Measurements from ENCODE around the gene INTU.
"Not testable (repeated sequence)": the region's sequence is repeated elsewhere in the genome, so short reads cannot be mapped to it uniquely, and the experiment has no call there.

Gene INTU

DNA sequence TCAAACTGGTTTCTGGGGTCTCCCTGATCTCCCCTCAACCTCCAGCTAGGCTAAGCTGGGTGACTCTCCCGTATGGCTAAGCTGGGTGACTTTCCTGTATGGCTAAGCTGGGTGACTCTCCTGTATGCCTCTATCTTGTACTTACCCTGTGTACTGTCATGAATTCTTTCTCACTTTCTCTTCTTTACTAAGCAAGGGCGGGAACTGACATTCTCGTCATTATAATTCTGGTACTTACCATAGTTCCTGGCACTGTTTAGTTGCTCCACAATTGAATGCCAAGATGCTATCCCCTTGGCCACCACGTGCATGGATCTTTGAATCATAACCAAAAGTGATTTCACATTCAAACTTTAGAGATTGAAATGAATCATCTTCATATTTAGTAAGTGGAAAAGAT, 8.8 kb downstream of the INTU start:
- Histone ChIP-seq H3K4me3 (no peak overlapping the region), H3K4me2 (no peak overlapping the region), H3K27me3 (no peaks in the 10 kb centered on the region), H3K27ac (no peak overlapping the region), H3K4me1 (no peaks in the 10 kb centered on the region), H3K9ac (no peak overlapping the region), H4K20me1 (no peaks in the 10 kb centered on the region), H3K9me3 (no peaks in the 10 kb centered on the region), H3K36me3 (no peaks in the 10 kb centered on the region)
- TF ChIP-seq Cebpa-rat (IDR thresholded peaks at IDR 0.05): no peak

DNA sequence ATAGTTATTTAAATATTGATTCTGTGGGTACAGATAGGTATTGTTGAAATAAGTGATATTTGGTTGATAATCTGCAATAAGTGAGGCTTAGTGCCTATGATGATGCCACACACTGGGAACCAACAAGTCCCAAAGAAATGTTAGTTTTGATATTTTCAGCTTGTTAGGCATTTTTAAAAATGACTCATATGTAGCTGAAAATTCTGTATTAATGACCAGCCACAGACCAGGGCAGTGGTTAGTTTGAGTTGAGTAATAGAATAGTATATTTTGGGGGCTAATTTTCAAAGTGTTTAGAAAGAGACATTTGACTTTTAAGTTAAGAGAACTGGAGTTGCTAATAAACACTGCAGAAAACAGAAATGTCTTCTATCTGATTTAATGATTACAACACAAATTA, 9.4 kb downstream of the INTU start:
- Histone ChIP-seq H3K36me3 (no peaks in the 10 kb centered on the region), H3K4me2 (no peak overlapping the region), H3K9me3 (no peaks in the 10 kb centered on the region), H3K27ac (no peak overlapping the region), H3K4me3 (no peak overlapping the region), H3K4me1 (no peaks in the 10 kb centered on the region), H4K20me1 (no peaks in the 10 kb centered on the region), H3K9ac (no peak overlapping the region), H3K27me3 (no peaks in the 10 kb centered on the region)
- TF ChIP-seq Cebpa-rat (IDR thresholded peaks at IDR 0.05): no peak

DNA sequence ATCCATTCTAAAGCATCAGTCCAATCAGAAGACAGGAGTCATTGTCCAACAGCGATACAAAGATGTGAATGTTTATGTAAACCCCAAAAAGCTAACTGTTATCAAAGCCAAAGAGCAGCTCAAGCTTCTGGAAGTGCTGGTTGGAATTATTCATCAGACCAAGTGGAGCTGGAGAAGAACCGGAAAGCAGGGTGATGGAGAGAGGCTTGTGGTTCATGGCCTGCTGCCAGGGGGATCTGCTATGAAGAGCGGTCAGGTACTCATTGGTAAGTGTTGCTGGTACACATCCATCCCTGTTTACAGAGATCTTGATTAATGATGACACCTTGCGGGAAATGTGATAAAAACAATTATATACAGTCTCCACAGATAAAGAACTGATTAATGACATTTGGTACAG, 11.0 kb downstream of the INTU start:
- no peak overlapping the region for H3K4me3 ChIP-seq
- no peaks in the 10 kb centered on the region for H4K20me1 ChIP-seq
- H3K27me3 ChIP-seq: no peaks in the 10 kb centered on the region
- no peak for TF ChIP-seq Cebpa-rat (IDR thresholded peaks at IDR 0.05)
- H3K9me3 ChIP-seq: no peaks in the 10 kb centered on the region
- H3K9ac ChIP-seq: no peak overlapping the region
- H3K4me1 ChIP-seq: no peaks in the 10 kb centered on the region
- no peaks in the 10 kb centered on the region for H3K36me3 ChIP-seq
- H3K27ac ChIP-seq: no peak overlapping the region
- no peak overlapping the region for H3K4me2 ChIP-seq

DNA sequence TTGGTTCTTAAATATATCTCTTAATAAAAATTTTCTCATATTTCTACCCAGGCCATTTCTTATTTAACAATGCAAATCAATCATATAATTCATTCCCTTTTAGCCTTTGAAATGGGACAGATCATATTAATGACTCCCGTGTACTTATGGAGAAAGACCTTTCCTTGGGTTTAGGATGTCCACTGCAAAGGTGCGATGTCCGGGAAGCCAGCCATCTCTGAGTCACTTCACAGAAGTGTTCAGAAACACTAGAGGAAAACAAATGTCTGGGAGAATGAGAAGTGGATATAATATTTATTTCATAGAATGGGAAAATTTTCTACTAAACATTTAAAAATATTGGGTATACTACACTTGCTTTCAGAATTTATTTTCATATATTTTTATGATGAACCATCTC, 15.3 kb downstream of the INTU start:
- no peaks in the 10 kb centered on the region for H3K27me3 ChIP-seq
- H3K9ac ChIP-seq: no peak overlapping the region
- H3K27ac ChIP-seq: no peak overlapping the region
- no peaks in the 10 kb centered on the region for H4K20me1 ChIP-seq
- no peaks in the 10 kb centered on the region for H3K9me3 ChIP-seq
- H3K36me3 ChIP-seq: no peaks in the 10 kb centered on the region
- H3K4me1 ChIP-seq: no peaks in the 10 kb centered on the region
- H3K4me2 ChIP-seq: no peak overlapping the region
- TF ChIP-seq Cebpa-rat (IDR thresholded peaks at IDR 0.05): no peak
- H3K4me3 ChIP-seq: no peak overlapping the region

DNA sequence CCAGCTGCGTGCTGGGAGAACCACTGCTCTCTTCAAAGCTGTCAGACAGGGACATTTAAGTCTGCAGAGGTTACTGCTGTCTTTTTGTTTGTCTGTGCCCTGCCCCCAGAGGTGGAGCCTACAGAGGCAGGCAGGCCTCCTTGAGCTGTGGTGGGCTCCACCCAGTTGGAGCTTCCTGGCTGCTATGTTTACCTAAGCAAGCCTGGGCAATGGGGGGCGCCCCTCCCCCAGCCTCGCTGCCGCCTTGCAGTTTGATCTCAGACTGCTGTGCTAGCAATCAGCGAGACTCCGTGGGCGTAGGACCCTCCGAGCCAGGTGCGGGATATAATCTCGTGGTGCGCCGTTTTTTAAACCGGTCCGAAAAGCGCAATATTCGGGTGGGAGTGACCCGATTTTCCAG, 22.8 kb downstream of the INTU start:
- H3K27me3 ChIP-seq, H3K4me1 ChIP-seq, H3K27ac ChIP-seq, H3K4me2 ChIP-seq, H3K4me3 ChIP-seq, H3K9ac ChIP-seq, H3K36me3 ChIP-seq, H4K20me1 ChIP-seq, H3K9me3 ChIP-seq: not testable (repeated sequence)

DNA sequence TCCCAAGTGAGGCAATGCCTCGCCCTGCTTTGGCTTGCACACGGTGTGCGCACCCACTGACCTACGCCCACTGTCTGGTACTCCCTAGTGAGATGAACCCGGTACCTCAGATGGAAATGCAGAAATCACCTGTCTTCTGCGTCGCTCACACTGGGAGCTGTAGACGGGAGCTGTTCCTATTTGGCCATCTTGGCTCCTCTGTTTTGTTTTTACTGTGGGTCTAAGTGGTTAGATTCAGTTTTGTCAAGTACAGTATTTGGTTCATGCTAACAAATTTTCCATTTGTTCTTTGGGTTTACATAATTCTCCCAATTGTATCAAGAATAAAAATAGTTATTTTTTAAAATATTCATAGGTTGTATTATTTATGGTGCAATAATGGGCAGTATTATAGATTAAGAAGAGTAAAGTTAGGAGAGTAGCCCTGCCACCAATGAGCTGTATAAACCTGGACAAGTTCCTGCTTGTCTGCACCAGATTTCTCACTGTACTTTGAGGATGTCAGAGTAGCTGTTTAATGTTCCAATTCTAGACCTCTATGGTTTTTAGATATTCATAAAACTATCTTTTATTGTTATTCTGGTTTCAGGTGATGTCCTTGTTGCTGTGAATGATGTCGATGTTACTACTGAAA, 23.4 kb downstream of the INTU start:
- Histone ChIP-seq H3K4me1 (no peaks in the 10 kb centered on the region), H3K9ac (no peak overlapping the region), H3K27me3 (no peaks in the 10 kb centered on the region), H3K4me2 (no peak overlapping the region), H3K36me3 (no peaks in the 10 kb centered on the region), H3K9me3 (no peaks in the 10 kb centered on the region), H4K20me1 (no peaks in the 10 kb centered on the region), H3K4me3 (no peak overlapping the region), H3K27ac (no peak overlapping the region)
- TF ChIP-seq Cebpa-rat (IDR thresholded peaks at IDR 0.05): no peak

DNA sequence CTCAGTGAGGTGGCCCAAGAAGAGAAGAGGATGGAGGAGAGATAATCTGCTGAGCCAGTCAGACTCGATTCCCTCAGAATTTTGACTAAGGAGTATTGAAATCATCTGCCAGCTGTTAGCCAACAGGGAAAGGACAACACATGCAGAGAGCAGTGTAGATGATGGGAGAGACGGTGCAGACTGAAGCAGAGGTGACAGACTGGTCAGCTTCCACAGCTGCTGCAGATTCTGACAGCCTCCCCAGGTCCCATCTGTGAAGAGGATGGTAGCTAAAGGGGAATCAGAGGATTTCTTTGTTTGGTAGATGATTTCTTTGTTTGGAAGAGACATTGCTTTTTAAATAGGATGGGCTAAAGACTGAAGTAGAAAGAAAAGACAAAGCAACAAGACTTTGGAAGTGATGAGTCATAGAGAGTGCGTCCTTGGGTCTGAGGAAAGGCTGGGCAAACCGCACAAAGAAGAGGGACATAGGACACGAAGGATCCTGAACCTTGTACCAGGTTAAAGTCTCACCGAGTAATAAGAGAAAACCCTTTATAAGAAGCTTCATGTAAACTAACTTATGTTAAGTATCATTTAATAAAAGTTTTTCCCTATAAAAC, 27.6 kb downstream of the INTU start:
- H3K27me3 ChIP-seq: no peaks in the 10 kb centered on the region
- no peak overlapping the region for H3K4me2 ChIP-seq
- no peaks in the 10 kb centered on the region for H3K9me3 ChIP-seq
- no peak overlapping the region for H3K27ac ChIP-seq
- no peaks in the 10 kb centered on the region for H4K20me1 ChIP-seq
- no peak overlapping the region for H3K4me3 ChIP-seq
- no peak overlapping the region for H3K9ac ChIP-seq
- no peaks in the 10 kb centered on the region for H3K36me3 ChIP-seq
- no peaks in the 10 kb centered on the region for H3K4me1 ChIP-seq
- TF ChIP-seq Cebpa-rat (IDR thresholded peaks at IDR 0.05): no peak

DNA sequence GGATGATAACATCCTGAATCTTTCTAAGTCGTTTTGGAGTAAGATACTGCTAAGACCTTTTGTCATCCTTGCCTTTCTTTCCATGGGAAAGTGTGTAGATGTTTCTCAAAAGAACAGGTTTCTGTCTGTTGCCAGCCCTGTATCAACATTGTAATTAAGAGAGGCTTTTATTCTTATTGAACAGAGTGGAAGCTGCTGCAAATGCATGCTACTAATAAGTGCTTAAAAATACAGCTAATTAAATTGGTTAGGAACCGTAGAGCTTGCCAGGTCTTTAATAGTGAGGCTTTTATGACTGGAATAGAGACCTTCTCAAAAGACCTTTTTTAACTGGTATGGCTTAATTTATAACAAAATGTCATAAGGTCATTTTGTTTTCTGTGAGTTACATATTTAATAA, 34.4 kb downstream of the INTU start:
- Histone ChIP-seq H3K4me1 (no peaks in the 10 kb centered on the region), H3K27ac (no peak overlapping the region), H4K20me1 (no peaks in the 10 kb centered on the region), H3K9me3 (no peaks in the 10 kb centered on the region), H3K4me2 (no peak overlapping the region), H3K36me3 (no peaks in the 10 kb centered on the region), H3K27me3 (no peaks in the 10 kb centered on the region), H3K4me3 (no peak overlapping the region), H3K9ac (no peak overlapping the region)
- TF ChIP-seq Cebpa-rat (IDR thresholded peaks at IDR 0.05): no peak

DNA sequence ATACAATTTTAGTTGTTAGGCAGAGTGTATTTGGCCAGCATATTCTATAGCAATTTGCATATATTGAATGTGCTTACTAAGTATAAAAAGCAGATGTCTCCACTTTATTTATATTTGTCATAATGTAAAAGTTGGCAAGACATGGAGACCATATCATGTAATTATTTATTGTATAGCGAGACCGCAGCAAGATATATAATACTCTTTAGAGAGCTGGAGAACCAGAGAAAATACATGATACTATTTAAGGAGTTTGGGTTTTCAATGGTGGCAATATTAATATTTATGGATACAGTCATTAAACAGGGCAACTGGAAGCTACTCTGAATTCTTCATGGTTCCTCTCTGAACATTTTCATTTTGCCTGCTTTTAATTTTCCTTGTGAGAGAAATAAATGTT, 35.0 kb downstream of the INTU start:
- Histone ChIP-seq H3K9ac (no peak overlapping the region), H3K9me3 (no peaks in the 10 kb centered on the region), H3K27me3 (no peaks in the 10 kb centered on the region), H3K4me3 (no peak overlapping the region), H3K36me3 (no peaks in the 10 kb centered on the region), H3K4me1 (no peaks in the 10 kb centered on the region), H3K4me2 (no peak overlapping the region), H4K20me1 (no peaks in the 10 kb centered on the region), H3K27ac (no peak overlapping the region)
- TF ChIP-seq Cebpa-rat (IDR thresholded peaks at IDR 0.05): no peak

DNA sequence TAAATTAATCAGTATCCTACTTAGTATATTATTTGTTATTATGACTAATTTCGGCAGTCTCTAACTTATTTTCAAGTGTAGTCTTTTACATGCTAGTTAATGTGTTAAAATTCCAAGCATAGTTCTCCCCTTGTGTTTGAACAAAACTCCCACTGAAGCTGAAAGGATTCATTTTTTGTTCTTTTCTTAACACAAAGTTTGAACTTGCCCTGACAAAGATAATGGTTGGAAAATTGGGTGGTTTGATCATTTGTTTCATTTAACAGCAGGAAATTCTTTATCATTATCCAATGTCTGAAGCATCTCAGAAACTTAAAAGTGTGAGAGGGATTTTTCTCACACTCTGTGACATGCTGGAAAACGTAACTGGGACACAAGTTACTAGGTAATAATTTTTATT, 36.0 kb downstream of the INTU start:
- Histone ChIP-seq H3K9me3 (no peaks in the 10 kb centered on the region), H3K4me2 (no peak overlapping the region), H3K27ac (no peak overlapping the region), H3K27me3 (no peaks in the 10 kb centered on the region), H4K20me1 (no peaks in the 10 kb centered on the region), H3K36me3 (no peaks in the 10 kb centered on the region), H3K4me1 (no peaks in the 10 kb centered on the region), H3K4me3 (no peak overlapping the region), H3K9ac (no peak overlapping the region)
- TF ChIP-seq Cebpa-rat (IDR thresholded peaks at IDR 0.05): no peak

DNA sequence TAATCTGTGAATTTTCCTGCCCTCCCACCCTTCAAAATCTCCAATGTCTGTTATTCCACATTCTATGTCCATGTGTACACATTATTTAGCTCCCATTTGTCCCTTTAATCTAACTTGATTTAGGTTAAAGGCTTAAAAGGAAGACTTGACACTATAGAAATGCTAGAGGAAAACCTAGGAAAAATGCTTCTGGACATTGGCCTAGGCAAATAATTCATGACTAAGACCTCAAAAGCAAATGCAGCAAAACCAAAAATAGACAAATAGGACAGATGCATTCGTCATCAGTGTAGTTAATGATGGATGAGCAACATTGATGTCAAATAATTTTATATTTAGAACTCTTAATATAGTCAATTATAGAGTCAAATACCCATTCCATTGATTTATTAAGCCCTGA, 36.9 kb downstream of the INTU start:
- Histone ChIP-seq H3K4me1 (no peaks in the 10 kb centered on the region), H3K9ac (no peak overlapping the region), H3K9me3 (no peaks in the 10 kb centered on the region), H3K36me3 (no peaks in the 10 kb centered on the region), H3K4me2 (no peak overlapping the region), H3K27me3 (no peaks in the 10 kb centered on the region), H4K20me1 (no peaks in the 10 kb centered on the region), H3K27ac (no peak overlapping the region), H3K4me3 (no peak overlapping the region)
- no peak for TF ChIP-seq Cebpa-rat (IDR thresholded peaks at IDR 0.05)

Data from BLaER1 (cell line).